MM.1S (cell line): Measurements from ENCODE around the gene SYTL2.

Experiments
- DNase-seq: peaks from one replicate; pipeline ENCODE4 v3.0.0-alpha.2; 2015
- H2AFZ ChIP-seq: fragments of 300-600 bp; sonication (generic); 2 replicates; pipeline ENCODE4 v1.6.0; 2016; ENCODE audit warnings: antibody characterized with exemption, low read length
- H3F3A ChIP-seq: fragments of 300-600 bp; sonication (generic); 2 replicates; pipeline ENCODE4 v1.6.1; 2016; ENCODE audit warnings: mild to moderate bottlenecking, antibody characterized with exemption, low read length, moderate library complexity, mixed read lengths; ENCODE audit not compliant: insufficient read depth
- H3K27ac ChIP-seq: fragments of 300-600 bp; sonication (generic); 2 replicates; pipeline ENCODE4 v1.5.1; 2016; ENCODE audit warnings: mild to moderate bottlenecking, low read length
- H3K27me3 ChIP-seq: fragments of 300-600 bp; sonication (generic); replicated peaks from 2 replicates; pipeline ENCODE4 v1.6.0; 2016; ENCODE audit warnings: low read length; ENCODE audit not compliant: insufficient read depth
- H3K36me3 ChIP-seq: fragments of 300-600 bp; sonication (generic); replicated peaks from 2 replicates; pipeline ENCODE4 v1.6.1; 2016; ENCODE audit warnings: mild to moderate bottlenecking, low read length, mixed read lengths; ENCODE audit not compliant: insufficient read depth
- H3K4me1 ChIP-seq: fragments of 300-600 bp; sonication (generic); 2 replicates; pipeline ENCODE4 v1.6.1; 2016; ENCODE audit warnings: low read length, mixed read lengths
- H3K4me2 ChIP-seq: fragments of 300-600 bp; sonication (generic); 2 replicates; pipeline ENCODE4 v1.6.0; 2016; ENCODE audit warnings: low read depth, low read length
- H3K4me3 ChIP-seq: fragments of 300-600 bp; sonication (generic); 2 replicates; pipeline ENCODE4 v1.5.1; 2016; ENCODE audit warnings: low read length, mixed read lengths
- H3K79me2 ChIP-seq: fragments of 300-600 bp; sonication (generic); 2 replicates; pipeline ENCODE4 v1.6.1; 2016; ENCODE audit warnings: mixed run types, low read length, mixed read lengths
- H3K9ac ChIP-seq: fragments of 300-600 bp; sonication (generic); 2 replicates; pipeline ENCODE4 v1.6.1; 2016; ENCODE audit warnings: low read length, mixed read lengths
- H3K9me2 ChIP-seq: fragments of 300-600 bp; sonication (generic); replicated peaks from 2 replicates; pipeline ENCODE4 v1.6.1; 2016; ENCODE audit warnings: mild to moderate bottlenecking, low read length, mixed read lengths; ENCODE audit not compliant: insufficient read depth
- H3K9me3 ChIP-seq: fragments of 300-600 bp; sonication (generic); replicated peaks from 2 replicates; pipeline ENCODE4 v1.6.1; 2016; ENCODE audit warnings: mild to moderate bottlenecking, low read length, mixed read lengths; ENCODE audit not compliant: insufficient read depth
- H4K20me1 ChIP-seq: fragments of 300-600 bp; sonication (generic); 2 replicates; pipeline ENCODE4 v1.6.1; 2016; ENCODE audit warnings: mild to moderate bottlenecking, low read length, moderate library complexity, mixed read lengths; ENCODE audit not compliant: insufficient read depth
- CTCF ChIP-seq: fragments of 300-600 bp; sonication (generic); IDR thresholded peaks from 2 replicates; pipeline ENCODE4 v1.5.1; 2016; ENCODE audit warnings: antibody characterized with exemption, low read length, mixed read lengths
- EZH2 ChIP-seq: fragments of 300-600 bp; sonication (generic); optimal IDR thresholded peaks from 2 replicates; pipeline ENCODE3; 2017; ENCODE audit warnings: low read depth, mild to moderate bottlenecking, antibody characterized with exemption, low read length, mixed read lengths
- EZH2phosphoT487 ChIP-seq: fragments of 300-600 bp; sonication (generic); IDR thresholded peaks from 2 replicates; pipeline ENCODE4 v1.6.1; 2018; ENCODE audit warnings: antibody characterized with exemption, low read length

SYTL2 gene

GRCh38 chr11:85737738-85738137 lies 73.2 kb downstream of the SYTL2 start:
- Histone ChIP-seq H3K9me3 (no peaks in the 10 kb centered on the region), H3K79me2 (no peaks in the 10 kb centered on the region), H3F3A (no peaks in the 10 kb centered on the region), H3K27me3 (no peaks in the 10 kb centered on the region), H2AFZ (no peak overlapping the region), H3K9ac (no peak overlapping the region), H3K4me1 (no peaks in the 10 kb centered on the region), H4K20me1 (no peaks in the 10 kb centered on the region), H3K4me2 (no peak overlapping the region), H3K27ac (no peak overlapping the region), H3K4me3 (no peak overlapping the region), H3K36me3 (no peaks in the 10 kb centered on the region), H3K9me2 (no peaks in the 10 kb centered on the region)
- TF ChIP-seq CTCF (no peak), EZH2 (no peak), EZH2phosphoT487 (no peak)
- no peak for DNase-seq

GRCh38 chr11:85735876-85736460 lies 75.0 kb downstream of the SYTL2 start:
- H3K4me1 ChIP-seq = no peaks in the 10 kb centered on the region
- H3K36me3 ChIP-seq = no peaks in the 10 kb centered on the region
- no peaks in the 10 kb centered on the region for H3K9me2 ChIP-seq
- no peak overlapping the region for H3K9ac ChIP-seq
- no peaks in the 10 kb centered on the region for H3F3A ChIP-seq
- H3K79me2 ChIP-seq = no peaks in the 10 kb centered on the region
- no peak overlapping the region for H3K4me3 ChIP-seq
- TF ChIP-seq CTCF (no peak), EZH2phosphoT487 (no peak), EZH2 (no peak)
- no peak overlapping the region for H2AFZ ChIP-seq
- H3K9me3 ChIP-seq = no peaks in the 10 kb centered on the region
- no peak overlapping the region for H3K4me2 ChIP-seq
- H3K27ac ChIP-seq = no peak overlapping the region
- H3K27me3 ChIP-seq = no peaks in the 10 kb centered on the region
- no peak for DNase-seq
- H4K20me1 ChIP-seq = no peaks in the 10 kb centered on the region

DNA sequence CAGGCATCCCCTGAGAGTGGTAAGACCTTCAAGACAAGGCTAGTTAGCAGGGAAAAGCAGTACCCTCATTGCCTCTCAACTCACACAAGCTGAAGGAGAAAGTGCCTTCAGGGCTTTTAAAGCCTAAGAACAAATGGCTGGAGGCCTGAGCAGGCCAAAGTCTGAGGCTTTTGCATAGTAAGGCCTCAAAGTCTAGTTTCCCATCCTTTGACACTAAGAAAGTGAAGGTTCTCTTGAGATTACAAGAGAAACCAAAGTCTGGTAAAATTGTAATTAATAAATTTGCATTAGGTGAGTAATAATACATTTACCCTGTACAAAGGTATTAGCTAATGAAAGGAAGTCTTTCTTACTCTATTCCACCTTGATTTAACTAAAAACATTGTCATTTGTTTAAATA lies 78.0 kb downstream of the SYTL2 start:
- no peak overlapping the region for H2AFZ ChIP-seq
- H3K4me2 ChIP-seq = no peak overlapping the region
- DNase-seq = no peak
- H3K4me3 ChIP-seq = no peak overlapping the region
- no peak overlapping the region for H3K9ac ChIP-seq
- no peaks in the 10 kb centered on the region for H3K4me1 ChIP-seq
- no peaks in the 10 kb centered on the region for H3F3A ChIP-seq
- TF ChIP-seq EZH2 (no peak), EZH2phosphoT487 (no peak), CTCF (no peak)
- no peak overlapping the region for H3K27ac ChIP-seq
- H3K9me2 ChIP-seq = no peaks in the 10 kb centered on the region
- no peaks in the 10 kb centered on the region for H4K20me1 ChIP-seq
- no peaks in the 10 kb centered on the region for H3K36me3 ChIP-seq
- H3K9me3 ChIP-seq = no peaks in the 10 kb centered on the region
- no peaks in the 10 kb centered on the region for H3K27me3 ChIP-seq
- H3K79me2 ChIP-seq = no peaks in the 10 kb centered on the region
